GM13977 (cell line): Measurements from ENCODE around the gene SDF4.

ENCODE experiments used
- DNase-seq: peaks from one replicate; pipeline ENCODE4 v3.0.0; 2012; ENCODE audit warnings: low spot score
- in situ Hi-C: fragments of 300-500 bp; cut with MboI; formaldehyde crosslinking; loops from one replicate; pipeline ENCODE4 v1.12.0; 2022; ENCODE audit warnings: low sequenced_read_pairs, low pct_unique_long_range_greater_than_20kb, mixed read lengths, inconsistent platforms; ENCODE audit not compliant: unreplicated experiment
- TF ChIP-seq, protein P1 (sequence below): IDR thresholded peaks from 2 replicates; pipeline ENCODE4 v1.5.1; 2012; ENCODE audit warnings: mild to moderate bottlenecking, control low read depth; ENCODE audit not compliant: insufficient read depth; ENCODE audit errors: extremely low read depth, missing control alignments

Gene SDF4, protein sequence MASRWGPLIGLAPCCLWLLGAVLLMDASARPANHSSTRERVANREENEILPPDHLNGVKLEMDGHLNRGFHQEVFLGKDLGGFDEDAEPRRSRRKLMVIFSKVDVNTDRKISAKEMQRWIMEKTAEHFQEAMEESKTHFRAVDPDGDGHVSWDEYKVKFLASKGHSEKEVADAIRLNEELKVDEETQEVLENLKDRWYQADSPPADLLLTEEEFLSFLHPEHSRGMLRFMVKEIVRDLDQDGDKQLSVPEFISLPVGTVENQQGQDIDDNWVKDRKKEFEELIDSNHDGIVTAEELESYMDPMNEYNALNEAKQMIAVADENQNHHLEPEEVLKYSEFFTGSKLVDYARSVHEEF

DNA sequence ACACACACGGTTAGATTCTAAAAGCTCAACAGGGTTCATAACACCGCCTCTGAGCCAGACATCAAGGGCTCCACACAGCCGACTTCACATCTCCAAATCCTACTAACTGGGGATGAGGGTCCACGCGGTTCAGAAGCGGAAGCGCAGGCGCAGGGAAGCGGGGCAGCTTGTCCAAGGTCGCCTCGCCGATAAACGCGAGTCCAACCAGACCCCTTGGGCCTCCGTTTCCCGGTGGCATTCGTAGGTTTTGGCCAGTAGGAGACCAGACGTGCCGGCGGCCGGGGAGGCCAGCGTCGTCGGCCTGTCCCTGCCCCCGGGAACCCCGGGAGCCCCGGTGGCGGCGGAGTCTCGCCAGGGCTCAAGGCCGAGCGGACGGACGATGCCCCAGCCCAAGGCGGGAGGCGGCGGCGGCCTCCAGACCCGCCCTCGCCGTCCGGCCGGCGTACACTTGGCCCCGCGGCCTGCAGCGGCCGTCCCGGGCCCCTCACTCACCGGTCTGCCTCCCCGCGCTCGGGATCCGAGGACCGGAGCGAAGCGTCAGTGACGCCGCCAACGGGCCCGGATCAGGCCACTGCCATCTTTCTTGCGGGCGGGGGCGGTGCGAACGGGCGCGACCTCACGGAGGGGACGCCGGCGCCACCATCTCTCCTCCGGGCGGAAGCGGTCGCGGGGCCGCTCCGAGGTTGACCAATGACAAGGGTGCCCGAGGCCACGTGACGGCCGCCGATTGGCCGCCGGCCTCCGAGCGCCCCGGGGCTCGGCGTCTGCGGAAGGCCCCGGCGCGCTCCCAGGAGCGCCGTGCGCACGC, at the start of gene SDF4:
Gene SDF4 (minus strand): TSS at position 602 of the 808 bp plus-strand sequence. CDS start 3,229 bp downstream, outside the sequence.
- in situ Hi-C loops = no loop called here
- TF ChIP-seq, protein P1, sequence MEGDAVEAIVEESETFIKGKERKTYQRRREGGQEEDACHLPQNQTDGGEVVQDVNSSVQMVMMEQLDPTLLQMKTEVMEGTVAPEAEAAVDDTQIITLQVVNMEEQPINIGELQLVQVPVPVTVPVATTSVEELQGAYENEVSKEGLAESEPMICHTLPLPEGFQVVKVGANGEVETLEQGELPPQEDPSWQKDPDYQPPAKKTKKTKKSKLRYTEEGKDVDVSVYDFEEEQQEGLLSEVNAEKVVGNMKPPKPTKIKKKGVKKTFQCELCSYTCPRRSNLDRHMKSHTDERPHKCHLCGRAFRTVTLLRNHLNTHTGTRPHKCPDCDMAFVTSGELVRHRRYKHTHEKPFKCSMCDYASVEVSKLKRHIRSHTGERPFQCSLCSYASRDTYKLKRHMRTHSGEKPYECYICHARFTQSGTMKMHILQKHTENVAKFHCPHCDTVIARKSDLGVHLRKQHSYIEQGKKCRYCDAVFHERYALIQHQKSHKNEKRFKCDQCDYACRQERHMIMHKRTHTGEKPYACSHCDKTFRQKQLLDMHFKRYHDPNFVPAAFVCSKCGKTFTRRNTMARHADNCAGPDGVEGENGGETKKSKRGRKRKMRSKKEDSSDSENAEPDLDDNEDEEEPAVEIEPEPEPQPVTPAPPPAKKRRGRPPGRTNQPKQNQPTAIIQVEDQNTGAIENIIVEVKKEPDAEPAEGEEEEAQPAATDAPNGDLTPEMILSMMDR = no peak
- peak; percentile 100 for DNase-seq

DNA sequence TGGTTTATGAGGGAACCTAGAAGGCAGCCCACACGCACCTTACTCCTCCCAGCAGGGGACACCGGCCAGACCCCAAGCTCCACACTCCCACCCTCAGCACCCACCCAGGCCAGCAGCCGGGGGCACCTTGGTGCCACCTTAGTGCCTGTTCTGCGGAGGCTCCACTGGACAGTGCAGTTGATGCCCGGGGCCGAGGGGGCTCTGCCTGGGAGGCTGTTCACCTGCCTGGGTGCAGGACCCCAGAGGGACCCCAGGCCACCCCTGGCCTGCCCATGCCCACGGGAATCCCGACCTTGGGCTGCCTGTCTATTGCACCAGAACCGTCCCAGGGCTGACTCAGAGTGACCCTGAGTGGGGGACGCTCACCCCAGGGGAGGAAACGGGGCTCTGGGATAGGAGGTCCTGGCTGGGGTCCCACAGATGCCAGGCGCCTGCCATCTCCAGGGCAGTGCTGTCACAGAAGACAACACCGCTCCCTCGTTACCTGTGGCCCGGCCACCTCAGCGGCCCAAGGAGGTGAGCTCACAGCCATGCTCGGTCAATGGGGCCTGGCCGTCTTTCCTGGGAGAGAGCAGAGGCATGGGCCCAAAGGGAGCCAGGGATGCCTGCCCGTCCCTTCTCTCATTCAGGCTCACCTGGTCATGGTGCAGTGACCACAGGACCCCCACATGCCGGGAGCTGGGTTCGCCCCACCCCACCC, 49.1 kb upstream of the SDF4 start:
- in situ Hi-C loops = no loop called here
- TF ChIP-seq, protein P1 = no peak
- DNase-seq = no peak

DNA sequence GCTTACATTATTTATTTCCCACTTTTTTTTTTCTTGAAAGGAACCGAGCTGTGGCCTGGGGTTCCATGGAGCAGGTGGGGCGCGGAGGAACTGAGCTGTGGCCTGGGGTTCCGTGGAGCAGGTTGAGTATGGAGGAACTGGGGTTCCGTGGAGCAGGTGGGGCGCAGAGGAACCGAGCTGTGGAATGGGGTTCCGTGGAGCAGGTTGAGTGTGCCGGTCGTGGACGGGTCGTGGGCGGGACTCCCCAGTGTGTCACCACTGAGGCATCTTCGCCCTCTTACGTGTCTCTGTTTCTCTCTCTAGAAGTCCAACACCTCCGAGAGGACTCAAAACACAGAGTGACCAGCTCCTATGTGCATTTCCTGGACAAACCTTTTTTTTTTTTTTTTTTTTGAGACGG, 47.2 kb upstream of the SDF4 start:
- in situ Hi-C loops = no loop called here
- TF ChIP-seq, protein P1 = no peak
- no peak for DNase-seq

DNA sequence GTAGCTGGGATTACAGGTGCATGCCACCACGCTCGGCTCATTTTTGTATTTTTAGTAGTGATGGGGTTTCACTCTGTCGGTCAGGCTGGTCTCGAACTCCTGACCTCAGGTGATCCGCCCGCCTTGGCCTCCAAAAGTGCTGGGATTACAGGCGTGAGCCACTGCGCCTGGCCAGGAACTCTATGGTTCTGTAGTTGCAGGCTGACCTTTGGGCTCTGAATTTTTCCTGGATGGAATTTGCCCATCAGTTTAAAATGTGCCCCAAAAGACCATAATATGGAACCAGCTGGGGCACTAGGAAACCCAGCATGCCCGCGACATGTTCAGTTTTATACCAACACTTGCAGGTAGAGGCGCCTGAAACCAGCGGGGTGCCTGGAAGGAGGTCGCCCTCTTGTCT, 46.8 kb upstream of the SDF4 start:
- no peak for DNase-seq
- TF ChIP-seq, protein P1 = no peak
- in situ Hi-C loops = no loop called here

DNA sequence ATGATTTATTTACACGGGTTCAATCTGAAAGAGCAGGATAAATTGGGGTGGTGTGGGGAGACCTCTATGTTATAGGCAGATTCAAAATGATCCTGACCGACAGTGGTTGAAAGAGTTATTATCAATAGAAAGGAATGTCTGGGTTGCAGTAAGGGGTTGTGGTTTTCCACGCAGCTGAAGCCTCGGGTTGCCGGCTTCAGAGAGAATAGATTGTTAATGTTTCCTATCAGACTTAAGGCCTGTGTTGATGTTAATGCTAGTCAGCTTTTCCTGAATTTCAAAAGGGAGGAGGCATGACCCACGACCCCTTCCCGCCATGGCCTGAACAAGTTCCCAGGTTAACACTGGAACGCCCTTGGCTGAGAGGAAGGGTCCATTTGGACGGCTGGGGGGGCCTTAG, 44.0 kb upstream of the SDF4 start:
- TF ChIP-seq, protein P1 = no peak
- in situ Hi-C loops = no loop called here

DNA sequence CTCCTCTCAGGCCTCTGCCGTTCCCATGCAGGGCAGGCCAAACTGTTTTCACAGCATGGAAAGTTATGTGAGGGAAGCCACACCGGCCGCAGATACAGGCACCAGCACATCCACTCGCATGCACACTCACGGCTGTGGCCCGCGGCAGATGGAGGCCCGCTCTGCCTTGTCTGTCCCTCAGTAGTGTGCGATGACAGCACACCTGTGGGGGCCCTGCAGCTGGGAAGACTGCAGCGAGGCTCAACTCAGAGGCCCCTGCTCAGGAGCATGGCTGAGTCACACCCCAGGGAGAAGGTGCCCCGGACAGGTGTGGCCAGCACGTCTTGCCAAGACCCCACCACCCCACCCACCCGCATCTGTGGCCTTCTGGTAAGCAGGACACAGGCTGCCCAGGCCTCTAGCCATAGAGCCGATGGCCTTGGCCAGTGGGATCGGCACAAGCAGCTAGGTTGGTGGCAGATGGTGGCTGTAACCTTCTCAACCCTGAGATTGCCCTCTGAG, 43.2 kb upstream of the SDF4 start:
- DNase-seq = no peak
- in situ Hi-C loops = no loop called here
- TF ChIP-seq, protein P1 = no peak

More for the DNA sequence above, 44.0 kb upstream of the SDF4 start:
- DNase-seq = no peak
